ENCODE results near the gene RBFA.

RBFA gene

GRCh38 chr18:80042785-80043184 lies 8.6 kb downstream of the RBFA start:
- no peak overlapping the region for H3K27ac Mint-ChIP-seq
- H3K4me3 Mint-ChIP-seq: no peak overlapping the region
- H3K9me3 Mint-ChIP-seq: no peaks in the 10 kb centered on the region
- H3K4me1 Mint-ChIP-seq (ENCODE audit: low read depth): no peaks in the 10 kb centered on the region
- peaks cover 71% of the 10 kb centered on the region for H3K36me3 Mint-ChIP-seq (ENCODE audit: low read depth)
- no peaks in the 10 kb centered on the region for H3K27me3 Mint-ChIP-seq

- Mint-ChIP-seq H3K27me3 (no peaks in the 10 kb centered on the region), H3K27ac (no peak overlapping the region), H3K36me3 (ENCODE audit: low read depth) (peaks cover 68% of the 10 kb centered on the region), H3K4me3 (no peak overlapping the region), H3K4me1 (ENCODE audit: low read depth) (no peaks in the 10 kb centered on the region), H3K9me3 (no peaks in the 10 kb centered on the region)
Observed at GRCh38 chr18:80044072-80044471, 9.8 kb downstream of the RBFA start.

GRCh38 chr18:80046011-80046410 lies 11.8 kb downstream of the RBFA start:
- no peak overlapping the region for H3K27ac Mint-ChIP-seq
- peaks cover 60% of the 10 kb centered on the region for H3K36me3 Mint-ChIP-seq (ENCODE audit: low read depth)
- H3K27me3 Mint-ChIP-seq: no peaks in the 10 kb centered on the region
- H3K4me3 Mint-ChIP-seq: no peak overlapping the region
- no peaks in the 10 kb centered on the region for H3K4me1 Mint-ChIP-seq (ENCODE audit: low read depth)
- peaks cover under 1% of the 10 kb centered on the region for H3K9me3 Mint-ChIP-seq

- Mint-ChIP-seq H3K4me3 (no peak overlapping the region), H3K4me1 (ENCODE audit: low read depth) (no peaks in the 10 kb centered on the region), H3K27ac (no peak overlapping the region), H3K9me3 (peaks cover 5% of the 10 kb centered on the region), H3K36me3 (ENCODE audit: low read depth) (peaks cover 60% of the 10 kb centered on the region), H3K27me3 (no peaks in the 10 kb centered on the region)
Observed at GRCh38 chr18:80046431-80046830, 12.2 kb downstream of the RBFA start.

GRCh38 chr18:80046961-80047541 lies 12.8 kb downstream of the RBFA start:
- Mint-ChIP-seq H3K4me1 (ENCODE audit: low read depth) (no peaks in the 10 kb centered on the region), H3K36me3 (ENCODE audit: low read depth) (peaks cover 61% of the 10 kb centered on the region), H3K9me3 (peaks cover 9% of the 10 kb centered on the region), H3K27ac (no peak overlapping the region), H3K27me3 (no peaks in the 10 kb centered on the region), H3K4me3 (no peak overlapping the region)

GRCh38 chr18:80050797-80051196 lies 16.6 kb downstream of the RBFA start:
- Mint-ChIP-seq H3K27me3 (no peaks in the 10 kb centered on the region), H3K27ac (no peak overlapping the region), H3K4me1 (ENCODE audit: low read depth) (no peaks in the 10 kb centered on the region), H3K36me3 (ENCODE audit: low read depth) (peaks cover 43% of the 10 kb centered on the region), H3K4me3 (no peak overlapping the region), H3K9me3 (peaks cover 24% of the 10 kb centered on the region)

- H3K27me3 Mint-ChIP-seq: no peaks in the 10 kb centered on the region
- no peaks in the 10 kb centered on the region for H3K4me1 Mint-ChIP-seq (ENCODE audit: low read depth)
- H3K36me3 Mint-ChIP-seq (ENCODE audit: low read depth): peaks cover 21% of the 10 kb centered on the region
- no peak overlapping the region for H3K27ac Mint-ChIP-seq
- H3K4me3 Mint-ChIP-seq: no peak overlapping the region
- peaks cover 37% of the 10 kb centered on the region for H3K9me3 Mint-ChIP-seq
Observed at GRCh38 chr18:80056095-80056494, 21.9 kb downstream of the RBFA start.

GRCh38 chr18:80059945-80060344 lies 25.7 kb downstream of the RBFA start:
- Mint-ChIP-seq H3K27ac (no peak overlapping the region), H3K36me3 (ENCODE audit: low read depth) (peaks cover 9% of the 10 kb centered on the region), H3K4me3 (no peak overlapping the region), H3K4me1 (ENCODE audit: low read depth) (no peaks in the 10 kb centered on the region), H3K9me3 (peaks cover 27% of the 10 kb centered on the region), H3K27me3 (no peaks in the 10 kb centered on the region)

GRCh38 chr18:80065705-80066104 lies 31.5 kb downstream of the RBFA start:
- no peak overlapping the region for H3K4me3 Mint-ChIP-seq
- H3K27ac Mint-ChIP-seq: no peak overlapping the region
- no peaks in the 10 kb centered on the region for H3K4me1 Mint-ChIP-seq (ENCODE audit: low read depth)
- H3K27me3 Mint-ChIP-seq: no peaks in the 10 kb centered on the region
- H3K9me3 Mint-ChIP-seq: peaks cover 6% of the 10 kb centered on the region
- H3K36me3 Mint-ChIP-seq (ENCODE audit: low read depth): peaks cover 5% of the 10 kb centered on the region

- Mint-ChIP-seq H3K4me3 (no peak overlapping the region), H3K27me3 (no peaks in the 10 kb centered on the region), H3K9me3 (peaks cover 6% of the 10 kb centered on the region), H3K4me1 (ENCODE audit: low read depth) (no peaks in the 10 kb centered on the region), H3K27ac (no peak overlapping the region), H3K36me3 (ENCODE audit: low read depth) (no peaks in the 10 kb centered on the region)
Observed at GRCh38 chr18:80067321-80067720, 33.1 kb downstream of the RBFA start.

GRCh38 chr18:80067897-80068296 lies 33.7 kb downstream of the RBFA start:
- no peak overlapping the region for H3K27ac Mint-ChIP-seq
- H3K36me3 Mint-ChIP-seq (ENCODE audit: low read depth): no peaks in the 10 kb centered on the region
- no peaks in the 10 kb centered on the region for H3K4me1 Mint-ChIP-seq (ENCODE audit: low read depth)
- H3K27me3 Mint-ChIP-seq: no peaks in the 10 kb centered on the region
- peaks cover under 1% of the 10 kb centered on the region for H3K9me3 Mint-ChIP-seq
- no peak overlapping the region for H3K4me3 Mint-ChIP-seq

GRCh38 chr18:80068571-80069272 lies 34.5 kb downstream of the RBFA start:
- Mint-ChIP-seq H3K27me3 (no peaks in the 10 kb centered on the region), H3K36me3 (ENCODE audit: low read depth) (no peaks in the 10 kb centered on the region), H3K4me3 (no peak overlapping the region), H3K9me3 (no peaks in the 10 kb centered on the region), H3K27ac (peak overlapping the region; percentile 52), H3K4me1 (ENCODE audit: low read depth) (no peaks in the 10 kb centered on the region)

- no peaks in the 10 kb centered on the region for H3K27me3 Mint-ChIP-seq
- no peak overlapping the region for H3K27ac Mint-ChIP-seq
- no peaks in the 10 kb centered on the region for H3K36me3 Mint-ChIP-seq (ENCODE audit: low read depth)
- H3K4me3 Mint-ChIP-seq: no peak overlapping the region
- no peaks in the 10 kb centered on the region for H3K4me1 Mint-ChIP-seq (ENCODE audit: low read depth)
- H3K9me3 Mint-ChIP-seq: no peaks in the 10 kb centered on the region
Observed at GRCh38 chr18:80070825-80071224, 36.6 kb downstream of the RBFA start.

- H3K27ac Mint-ChIP-seq: no peak overlapping the region
- H3K36me3 Mint-ChIP-seq (ENCODE audit: low read depth): no peaks in the 10 kb centered on the region
- no peaks in the 10 kb centered on the region for H3K9me3 Mint-ChIP-seq
- no peaks in the 10 kb centered on the region for H3K4me1 Mint-ChIP-seq (ENCODE audit: low read depth)
- no peak overlapping the region for H3K4me3 Mint-ChIP-seq
- no peaks in the 10 kb centered on the region for H3K27me3 Mint-ChIP-seq
Observed at GRCh38 chr18:80074183-80074582, 39.9 kb downstream of the RBFA start.

GRCh38 chr18:80074697-80075096 lies 40.5 kb downstream of the RBFA start:
- Mint-ChIP-seq H3K36me3 (ENCODE audit: low read depth) (no peaks in the 10 kb centered on the region), H3K27ac (no peak overlapping the region), H3K27me3 (no peaks in the 10 kb centered on the region), H3K4me1 (ENCODE audit: low read depth) (no peaks in the 10 kb centered on the region), H3K4me3 (no peak overlapping the region), H3K9me3 (no peaks in the 10 kb centered on the region)

- Mint-ChIP-seq H3K27me3 (no peaks in the 10 kb centered on the region), H3K4me1 (ENCODE audit: low read depth) (no peaks in the 10 kb centered on the region), H3K4me3 (no peak overlapping the region), H3K27ac (no peak overlapping the region), H3K36me3 (ENCODE audit: low read depth) (no peaks in the 10 kb centered on the region), H3K9me3 (no peaks in the 10 kb centered on the region)
Observed at GRCh38 chr18:80075940-80076339, 41.7 kb downstream of the RBFA start.

All from stimulated activated naive CD8-positive, alpha-beta T cell treated with anti-CD3 and anti-CD28 coated beads, Interleukin-15, Interleukin-2, amounts not matched to agents 100 ng/mL and 50 ng/mL, for 24 hours (primary cell).